Neural progenitor cell (in vitro differentiated cells): Measurements from ENCODE around the gene STAT4. TPM values are rescaled to one million over a fixed set of nuclear protein-coding genes. Genes with fewer than 3 reads are reported as not detected.

ENCODE experiments used
- DNase-seq: peaks from one replicate; pipeline ENCODE4 v3.0.0-alpha.2; 2016; ENCODE audit warnings: low spot score
- H2AFZ ChIP-seq: fragments of 200-600 bp; sonication (generic); replicated peaks from 2 replicates; pipeline ENCODE4 v1.6.1; 2016; ENCODE audit warnings: antibody characterized with exemption
- H3F3A ChIP-seq: fragments of 200-600 bp; sonication (generic); 2 replicates; pipeline ENCODE4 v1.6.1; 2016; ENCODE audit warnings: antibody characterized with exemption, low read depth
- H3K27ac ChIP-seq: fragments of 200-600 bp; sonication (generic); 2 replicates; pipeline ENCODE4 v1.5.1; 2016; ENCODE audit warnings: mild to moderate bottlenecking
- H3K27me3 ChIP-seq: fragments of 200-600 bp; sonication (generic); 2 replicates; pipeline ENCODE4 v1.6.1; 2016; ENCODE audit warnings: mild to moderate bottlenecking, moderate library complexity
- H3K36me3 ChIP-seq: fragments of 200-600 bp; sonication (generic); 2 replicates; pipeline ENCODE4 v1.5.1; 2016
- H3K4me1 ChIP-seq: fragments of 200-600 bp; sonication (generic); 2 replicates; pipeline ENCODE4 v1.6.1; 2016; ENCODE audit warnings: mixed run types
- H3K4me2 ChIP-seq: fragments of 200-600 bp; sonication (generic); 2 replicates; pipeline ENCODE4 v1.6.1; 2016
- H3K4me3 ChIP-seq: fragments of 200-600 bp; sonication (generic); 2 replicates; pipeline ENCODE4 v1.5.1; 2016
- H3K79me2 ChIP-seq: fragments of 200-600 bp; sonication (generic); 2 replicates; pipeline ENCODE4 v1.6.1; 2016; ENCODE audit warnings: low read depth
- H3K9ac ChIP-seq: fragments of 200-600 bp; sonication (generic); 2 replicates; pipeline ENCODE4 v1.6.1; 2016
- H3K9me3 ChIP-seq: fragments of 200-600 bp; sonication (generic); 2 replicates; pipeline ENCODE4 v1.5.1; 2016; ENCODE audit warnings: low read depth
- H4K20me1 ChIP-seq: fragments of 200-600 bp; sonication (generic); 2 replicates; pipeline ENCODE4 v1.6.1; 2016; ENCODE audit warnings: low read depth
- H3K27ac Mint-ChIP-seq: 3 replicates; pipeline ENCODE4 v1.8.0; 2021; ENCODE audit warnings: mixed read lengths
- H3K27me3 Mint-ChIP-seq: 2 replicates; pipeline ENCODE4 v1.8.0; 2022; ENCODE audit warnings: low read depth, mild to moderate bottlenecking, inconsistent platforms, moderate library complexity, mixed read lengths; ENCODE audit not compliant: insufficient read depth
- H3K36me3 Mint-ChIP-seq: 3 replicates; pipeline ENCODE4 v1.8.0; 2021; ENCODE audit warnings: mixed read lengths
- H3K4me1 Mint-ChIP-seq: 3 replicates; pipeline ENCODE4 v1.8.0; 2021; ENCODE audit warnings: mixed read lengths
- H3K4me3 Mint-ChIP-seq: 3 replicates; pipeline ENCODE4 v1.8.0; 2021; ENCODE audit warnings: mild to moderate bottlenecking, moderate library complexity, mixed read lengths
- H3K9me3 Mint-ChIP-seq: 3 replicates; pipeline ENCODE4 v1.8.0; 2020; ENCODE audit warnings: mixed read lengths
- EZH2 ChIP-seq: fragments of 200-600 bp; sonication (generic); IDR thresholded peaks from 2 replicates; pipeline ENCODE4 v1.6.1; 2017; ENCODE audit warnings: antibody characterized with exemption, mild to moderate bottlenecking, moderate library complexity
- EZH2phosphoT487 ChIP-seq: fragments of 200-600 bp; sonication (generic); IDR thresholded peaks from 2 replicates; pipeline ENCODE4 v1.6.1; 2017; ENCODE audit warnings: antibody characterized with exemption
- total RNA-seq: library from RNA; depleted of rRNA; stranded (reverse); fragments of >200 nt; gene quantifications from 2 replicates; pipeline ENCODE4 v1.2.3, GENCODE V29; 2015; ENCODE audit warnings: low replicate concordance
- TF ChIP-seq, protein P1 (sequence below): fragments of 200-600 bp; sonication (generic); IDR thresholded peaks from 2 replicates; pipeline ENCODE4 v1.5.1; 2017; ENCODE audit warnings: antibody characterized with exemption, mild to moderate bottlenecking

Gene STAT4
- total RNA-seq, 1 donor from 2014 or later, result 0.32 TPM

- H3K36me3 ChIP-seq, result no peaks in the 10 kb centered on the region
- Mint-ChIP-seq H3K4me3 (no peak overlapping the region), H3K9me3 (no peaks in the 10 kb centered on the region), H3K36me3 (no peaks in the 10 kb centered on the region), H3K4me1 (no peaks in the 10 kb centered on the region), H3K27me3 (peaks cover 2% of the 10 kb centered on the region), H3K27ac (no peak overlapping the region)
- no peak overlapping the region for H3K4me3 ChIP-seq
- H3K27me3 ChIP-seq, result no peaks in the 10 kb centered on the region
- H4K20me1 ChIP-seq, result no peaks in the 10 kb centered on the region
- H3K4me2 ChIP-seq, result no peak overlapping the region
- DNase-seq, result no peak
- TF ChIP-seq EZH2 (no peak), EZH2phosphoT487 (no peak)
- TF ChIP-seq, protein P1, sequence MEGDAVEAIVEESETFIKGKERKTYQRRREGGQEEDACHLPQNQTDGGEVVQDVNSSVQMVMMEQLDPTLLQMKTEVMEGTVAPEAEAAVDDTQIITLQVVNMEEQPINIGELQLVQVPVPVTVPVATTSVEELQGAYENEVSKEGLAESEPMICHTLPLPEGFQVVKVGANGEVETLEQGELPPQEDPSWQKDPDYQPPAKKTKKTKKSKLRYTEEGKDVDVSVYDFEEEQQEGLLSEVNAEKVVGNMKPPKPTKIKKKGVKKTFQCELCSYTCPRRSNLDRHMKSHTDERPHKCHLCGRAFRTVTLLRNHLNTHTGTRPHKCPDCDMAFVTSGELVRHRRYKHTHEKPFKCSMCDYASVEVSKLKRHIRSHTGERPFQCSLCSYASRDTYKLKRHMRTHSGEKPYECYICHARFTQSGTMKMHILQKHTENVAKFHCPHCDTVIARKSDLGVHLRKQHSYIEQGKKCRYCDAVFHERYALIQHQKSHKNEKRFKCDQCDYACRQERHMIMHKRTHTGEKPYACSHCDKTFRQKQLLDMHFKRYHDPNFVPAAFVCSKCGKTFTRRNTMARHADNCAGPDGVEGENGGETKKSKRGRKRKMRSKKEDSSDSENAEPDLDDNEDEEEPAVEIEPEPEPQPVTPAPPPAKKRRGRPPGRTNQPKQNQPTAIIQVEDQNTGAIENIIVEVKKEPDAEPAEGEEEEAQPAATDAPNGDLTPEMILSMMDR, result no peak
- H3K9ac ChIP-seq, result no peak overlapping the region
- no peak overlapping the region for H3K27ac ChIP-seq
- H2AFZ ChIP-seq, result no peak overlapping the region
- H3F3A ChIP-seq, result no peaks in the 10 kb centered on the region
- H3K4me1 ChIP-seq, result no peaks in the 10 kb centered on the region
- H3K9me3 ChIP-seq, result no peaks in the 10 kb centered on the region
- no peaks in the 10 kb centered on the region for H3K79me2 ChIP-seq
Observed at GRCh38 chr2:191113761-191114160, 37.0 kb downstream of the STAT4 start.

- Histone ChIP-seq H3K9ac (no peak overlapping the region), H3K4me3 (no peak overlapping the region), H3K36me3 (no peaks in the 10 kb centered on the region), H3K27ac (no peak overlapping the region), H3K4me1 (no peaks in the 10 kb centered on the region), H3K27me3 (no peaks in the 10 kb centered on the region), H3K4me2 (no peak overlapping the region), H3K9me3 (no peaks in the 10 kb centered on the region), H3F3A (no peaks in the 10 kb centered on the region), H3K79me2 (no peaks in the 10 kb centered on the region), H2AFZ (no peak overlapping the region), H4K20me1 (no peaks in the 10 kb centered on the region)
- H3K9me3 Mint-ChIP-seq, result no peaks in the 10 kb centered on the region
- TF ChIP-seq, protein P1, result no peak
- TF ChIP-seq EZH2 (no peak), EZH2phosphoT487 (no peak)
- H3K4me1 Mint-ChIP-seq, result no peaks in the 10 kb centered on the region
- no peak overlapping the region for H3K27ac Mint-ChIP-seq
- H3K4me3 Mint-ChIP-seq, result no peak overlapping the region
- H3K36me3 Mint-ChIP-seq, result no peaks in the 10 kb centered on the region
- DNase-seq, result no peak
- peaks cover 3% of the 10 kb centered on the region for H3K27me3 Mint-ChIP-seq
Observed at GRCh38 chr2:191112448-191112901, 38.3 kb downstream of the STAT4 start.

DNA sequence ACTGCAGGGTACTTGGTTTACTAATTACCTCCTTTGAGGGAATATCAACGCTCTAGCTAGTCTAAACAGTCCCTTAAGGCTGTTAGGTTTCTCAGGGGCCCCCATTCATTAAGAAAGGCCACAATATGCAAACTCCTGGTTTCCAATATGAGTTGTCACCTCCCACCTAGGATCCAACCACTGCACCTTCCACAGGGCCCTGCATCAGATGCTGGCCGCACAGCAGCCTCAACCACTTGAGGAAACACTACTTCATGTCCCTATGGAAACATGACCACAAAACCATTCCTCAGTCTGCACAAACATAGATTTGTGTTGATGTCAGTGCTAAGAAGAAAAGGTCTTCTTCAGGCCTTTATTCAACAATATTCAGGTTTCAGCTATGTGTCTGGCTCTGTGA lies 40.9 kb downstream of the STAT4 start:
- Histone ChIP-seq H3K27ac (no peak overlapping the region), H3K36me3 (no peaks in the 10 kb centered on the region), H2AFZ (no peak overlapping the region), H3F3A (no peaks in the 10 kb centered on the region), H3K27me3 (no peaks in the 10 kb centered on the region), H3K9ac (no peak overlapping the region), H3K4me3 (no peak overlapping the region), H3K4me2 (no peak overlapping the region), H4K20me1 (no peaks in the 10 kb centered on the region), H3K4me1 (no peaks in the 10 kb centered on the region), H3K9me3 (no peaks in the 10 kb centered on the region), H3K79me2 (no peaks in the 10 kb centered on the region)
- no peak for DNase-seq
- Mint-ChIP-seq H3K4me1 (no peaks in the 10 kb centered on the region), H3K9me3 (no peaks in the 10 kb centered on the region), H3K36me3 (no peaks in the 10 kb centered on the region), H3K27me3 (peaks cover 3% of the 10 kb centered on the region), H3K27ac (no peak overlapping the region), H3K4me3 (no peak overlapping the region)
- TF ChIP-seq, protein P1, result no peak
- no peak for TF ChIP-seq EZH2phosphoT487
- TF ChIP-seq EZH2, result no peak
